ENCODE measurements around the gene DUXB. TPM values are rescaled to one million over a fixed set of nuclear protein-coding genes. Genes with fewer than 3 reads are reported as not detected.
A peak's percentile ranks its signal among the peaks of the same experiment; 100 is the strongest.

The DUXB gene
- total and polyA plus RNA-seq, 2 of the 13 experiments (the other 11 are each of a cell fraction or from before 2014, with no cell fraction given) = not detected

GRCh38 chr16:75660726-75661302, 40.4 kb downstream of the DUXB start:
- H3K79me2 ChIP-seq (ENCODE audit: insufficient read depth, low read length) = no peaks in the 10 kb centered on the region
- intact Hi-C loops (cut with micrococcal nuclease; ENCODE audit: unreplicated experiment) (no loop called here), in situ Hi-C loops (cut with HindIII; ENCODE audit: extremely low pct_ligation_motif_present, low pct_unique_long_range_greater_than_20kb) (no loop called here)
- peak; percentile 43 for ATAC-seq
- H4K20me1 ChIP-seq (ENCODE audit: insufficient read depth, low read length) = no peaks in the 10 kb centered on the region; the same call in none of the 2 replicates
- no peak overlapping the region for H2AFZ ChIP-seq (ENCODE audit: low read length)
- H3K9ac ChIP-seq (ENCODE audit: insufficient read depth, low read depth, low read length) = no peak overlapping the region
- no TSS peak for BruUV-seq (replicated peaks)
- H3K27ac ChIP-seq (ENCODE audit: extremely low read length, insufficient read depth, low read length) = no peak overlapping the region
- CTCF ChIA-PET (ENCODE audit: low intra/inter-chr PET ratio, low total read pairs) = no interaction called here
- H3K9me3 ChIP-seq (ENCODE audit: low read length) = no peaks in the 10 kb centered on the region
- 80% methylated on average over 4 of the region's 4 CpGs for WGBS (ENCODE audit: low lambda C conversion rate)
- no peak for DNase-seq (ENCODE audit: low spot score)
- no peak overlapping the region for H3K4me2 ChIP-seq (ENCODE audit: low read depth, low read length)
- TF ChIP-seq BCL6 (CRISPR knock-in tag; IDR thresholded peaks at IDR 0.05) (no peak), CC2D1A (CRISPR knock-in tag; IDR thresholded peaks at IDR 0.05) (no peak), ZNF777 (CRISPR knock-in tag; IDR thresholded peaks at IDR 0.05) (no peak), PHB2 (IDR thresholded peaks at IDR 0.05; ENCODE audit: partially characterized antibody) (no peak), ZNF614 (CRISPR knock-in tag; IDR thresholded peaks at IDR 0.05; ENCODE audit: borderline replicate concordance) (no peak), UBTF (CRISPR knock-in tag; IDR thresholded peaks at IDR 0.05) (no peak), ZNF143 (CRISPR knock-in tag; IDR thresholded peaks at IDR 0.05) (no peak), ZC3H13 (CRISPR knock-in tag; IDR thresholded peaks at IDR 0.05) (no peak), THAP7 (CRISPR knock-in tag; IDR thresholded peaks at IDR 0.05) (no peak), HDAC6 (IDR thresholded peaks at IDR 0.05; ENCODE audit: low read depth, low read length) (no peak), ZNF713 (CRISPR knock-in tag; IDR thresholded peaks at IDR 0.05) (no peak), TAF1 (CRISPR knock-in tag; IDR thresholded peaks at IDR 0.05) (no peak), FOXC1 (CRISPR knock-in tag; IDR thresholded peaks at IDR 0.05; ENCODE audit: borderline replicate concordance) (no peak), ZBTB7B (CRISPR knock-in tag; IDR thresholded peaks at IDR 0.05) (no peak), ZNF549 (CRISPR knock-in tag; IDR thresholded peaks at IDR 0.05) (no peak)
- no peaks in the 10 kb centered on the region for H3K27me3 ChIP-seq (ENCODE audit: control insufficient read depth in 1 of 2, insufficient read depth in 2 of 2, low read length in 2 of 2)
- POLR2A ChIA-PET = no interaction called here
- no peaks in the 10 kb centered on the region for H3K4me1 ChIP-seq (ENCODE audit: insufficient read depth, low read length)
- H3K4me3 ChIP-seq (replicated peaks in 1 of 3; ENCODE audit: insufficient read depth in 1 of 3, low read depth in 2 of 3, low read length in 3 of 3) = no peak overlapping the region
- FAIRE-seq = no peak
- peaks cover 13 to 34% of the 10 kb centered on the region in 2 experiments; a peak in 4 of 5 replicates for H3K36me3 ChIP-seq (replicated peaks in 1 of 2; ENCODE audit: control insufficient read depth in 1 of 2, insufficient read depth in 2 of 2, low read length in 2 of 2)
